ENCODE results near the gene NKAIN2.

NKAIN2 gene

GRCh38 chr6:124866040-124866439, 1062.4 kb downstream of the NKAIN2 start:
- Histone ChIP-seq H2BK12ac (ENCODE audit: low read length) (no peak overlapping the region), H3K4ac (ENCODE audit: low read depth, low read length) (no peak overlapping the region), H2AFZ (ENCODE audit: insufficient read depth, low read length, poor library complexity) (no peak overlapping the region), H3K27me3 (ENCODE audit: insufficient read depth, low read length) (no peaks in the 10 kb centered on the region), H3K36me3 (ENCODE audit: control insufficient read depth in 1 of 2, insufficient read depth in 2 of 2, low read length in 2 of 2) (no peaks in the 10 kb centered on the region), H3K4me2 (ENCODE audit: low read length) (no peak overlapping the region), H4K91ac (ENCODE audit: low read depth, low read length) (no peak overlapping the region), H4K8ac (ENCODE audit: low read depth, low read length) (no peak overlapping the region), H3K27ac (ENCODE audit: low read depth, low read length) (no peak overlapping the region), H3K9ac (ENCODE audit: low read length) (no peak overlapping the region), H4K12ac (ENCODE audit: low read depth, low read length) (no peak overlapping the region), H3K79me2 (ENCODE audit: control insufficient read depth, insufficient read depth, low read length, poor library complexity) (no peaks in the 10 kb centered on the region), H3K4me3 (ENCODE audit: low read depth, low read length) (no peak overlapping the region), H2BK5ac (ENCODE audit: low read depth, low read length, poor library complexity) (no peak overlapping the region), H3K79me1 (ENCODE audit: low read length) (no peaks in the 10 kb centered on the region), H3K14ac (ENCODE audit: low read length) (no peak overlapping the region), H2BK120ac (ENCODE audit: insufficient read depth, low read length, poor library complexity) (no peak overlapping the region), H3K23ac (ENCODE audit: low read length) (no peak overlapping the region), H2AK5ac (ENCODE audit: low read length) (no peak overlapping the region), H3K4me1 (ENCODE audit: control insufficient read depth in 1 of 2, insufficient read depth in 2 of 2, low read length in 2 of 2) (no peaks in the 10 kb centered on the region), H3K9me3 (ENCODE audit: insufficient read depth, low read depth, low read length) (no peaks in the 10 kb centered on the region), H3K18ac (ENCODE audit: low read length) (no peak overlapping the region)
- no CpG with 5 or more reads among the region's 1 CpG for WGBS (ENCODE audit: extremely low coverage, insufficient coverage, insufficient read length)
- no peak for DNase-seq

GRCh38 chr6:124867121-124867520, 1063.5 kb downstream of the NKAIN2 start:
- Histone ChIP-seq H3K4me1 (ENCODE audit: control insufficient read depth in 1 of 2, insufficient read depth in 2 of 2, low read length in 2 of 2) (no peaks in the 10 kb centered on the region), H2AK5ac (ENCODE audit: low read length) (no peak overlapping the region), H3K18ac (ENCODE audit: low read length) (no peak overlapping the region), H3K4me3 (ENCODE audit: low read depth, low read length) (no peak overlapping the region), H3K79me2 (ENCODE audit: control insufficient read depth, insufficient read depth, low read length, poor library complexity) (no peaks in the 10 kb centered on the region), H3K23ac (ENCODE audit: low read length) (no peak overlapping the region), H3K4me2 (ENCODE audit: low read length) (no peak overlapping the region), H3K9me3 (ENCODE audit: insufficient read depth, low read depth, low read length) (no peaks in the 10 kb centered on the region), H3K9ac (ENCODE audit: low read length) (no peak overlapping the region), H3K4ac (ENCODE audit: low read depth, low read length) (no peak overlapping the region), H3K36me3 (ENCODE audit: control insufficient read depth in 1 of 2, insufficient read depth in 2 of 2, low read length in 2 of 2) (no peaks in the 10 kb centered on the region), H2BK12ac (ENCODE audit: low read length) (no peak overlapping the region), H4K12ac (ENCODE audit: low read depth, low read length) (no peak overlapping the region), H3K27ac (ENCODE audit: low read depth, low read length) (no peak overlapping the region), H4K91ac (ENCODE audit: low read depth, low read length) (no peak overlapping the region), H3K79me1 (ENCODE audit: low read length) (no peaks in the 10 kb centered on the region), H3K27me3 (ENCODE audit: insufficient read depth, low read length) (no peaks in the 10 kb centered on the region), H4K8ac (ENCODE audit: low read depth, low read length) (no peak overlapping the region), H3K14ac (ENCODE audit: low read length) (no peak overlapping the region), H2AFZ (ENCODE audit: insufficient read depth, low read length, poor library complexity) (no peak overlapping the region), H2BK120ac (ENCODE audit: insufficient read depth, low read length, poor library complexity) (no peak overlapping the region), H2BK5ac (ENCODE audit: low read depth, low read length, poor library complexity) (no peak overlapping the region)
- DNase-seq, result no peak
- no CpG with 5 or more reads among the region's 1 CpG for WGBS (ENCODE audit: extremely low coverage, insufficient coverage, insufficient read length)

- no CpG with 5 or more reads among the region's 1 CpG for WGBS (ENCODE audit: extremely low coverage, insufficient coverage, insufficient read length)
- Histone ChIP-seq H2AFZ (ENCODE audit: insufficient read depth, low read length, poor library complexity) (no peak overlapping the region), H3K79me2 (ENCODE audit: control insufficient read depth, insufficient read depth, low read length, poor library complexity) (no peaks in the 10 kb centered on the region), H2AK5ac (ENCODE audit: low read length) (no peak overlapping the region), H2BK12ac (ENCODE audit: low read length) (no peak overlapping the region), H2BK120ac (ENCODE audit: insufficient read depth, low read length, poor library complexity) (no peak overlapping the region), H4K91ac (ENCODE audit: low read depth, low read length) (no peak overlapping the region), H3K9ac (ENCODE audit: low read length) (no peak overlapping the region), H3K27me3 (ENCODE audit: insufficient read depth, low read length) (no peaks in the 10 kb centered on the region), H4K12ac (ENCODE audit: low read depth, low read length) (no peak overlapping the region), H3K23ac (ENCODE audit: low read length) (no peak overlapping the region), H3K18ac (ENCODE audit: low read length) (no peak overlapping the region), H3K4me3 (ENCODE audit: low read depth, low read length) (no peak overlapping the region), H2BK5ac (ENCODE audit: low read depth, low read length, poor library complexity) (no peak overlapping the region), H4K8ac (ENCODE audit: low read depth, low read length) (no peak overlapping the region), H3K36me3 (ENCODE audit: control insufficient read depth in 1 of 2, insufficient read depth in 2 of 2, low read length in 2 of 2) (no peaks in the 10 kb centered on the region), H3K4me1 (ENCODE audit: control insufficient read depth in 1 of 2, insufficient read depth in 2 of 2, low read length in 2 of 2) (no peaks in the 10 kb centered on the region), H3K9me3 (ENCODE audit: insufficient read depth, low read depth, low read length) (no peaks in the 10 kb centered on the region), H3K4ac (ENCODE audit: low read depth, low read length) (no peak overlapping the region), H3K14ac (ENCODE audit: low read length) (no peak overlapping the region), H3K4me2 (ENCODE audit: low read length) (no peak overlapping the region), H3K27ac (ENCODE audit: low read depth, low read length) (no peak overlapping the region), H3K79me1 (ENCODE audit: low read length) (no peaks in the 10 kb centered on the region)
- peak in 1 of 2 donors; percentile 50 for DNase-seq
Observed at GRCh38 chr6:124868481-124868880, 1064.8 kb downstream of the NKAIN2 start.

- no peak overlapping the region for H4K12ac ChIP-seq (ENCODE audit: low read depth, low read length)
- H3K36me3 ChIP-seq (ENCODE audit: control insufficient read depth in 1 of 2, insufficient read depth in 2 of 2, low read length in 2 of 2), result no peaks in the 10 kb centered on the region
- no peaks in the 10 kb centered on the region for H3K79me1 ChIP-seq (ENCODE audit: low read length)
- H3K14ac ChIP-seq (ENCODE audit: low read length), result no peak overlapping the region
- H3K4me1 ChIP-seq (ENCODE audit: control insufficient read depth in 1 of 2, insufficient read depth in 2 of 2, low read length in 2 of 2), result peaks cover 2% of the 10 kb centered on the region in 2 experiments
- H3K9ac ChIP-seq (ENCODE audit: low read length), result no peak overlapping the region
- H3K27ac ChIP-seq (ENCODE audit: low read depth, low read length), result no peak overlapping the region
- no peak overlapping the region for H2BK120ac ChIP-seq (ENCODE audit: insufficient read depth, low read length, poor library complexity)
- H2AK5ac ChIP-seq (ENCODE audit: low read length), result no peak overlapping the region
- H3K4me2 ChIP-seq (ENCODE audit: low read length), result no peak overlapping the region
- H3K79me2 ChIP-seq (ENCODE audit: control insufficient read depth, insufficient read depth, low read length, poor library complexity), result no peaks in the 10 kb centered on the region
- WGBS (ENCODE audit: extremely low coverage, insufficient coverage, insufficient read length), result no CpG with 5 or more reads among the region's 2 CpGs
- H2BK12ac ChIP-seq (ENCODE audit: low read length), result no peak overlapping the region
- H4K8ac ChIP-seq (ENCODE audit: low read depth, low read length), result no peak overlapping the region
- no peaks in the 10 kb centered on the region for H3K27me3 ChIP-seq (ENCODE audit: insufficient read depth, low read length)
- no peak overlapping the region for H2BK5ac ChIP-seq (ENCODE audit: low read depth, low read length, poor library complexity)
- no peak overlapping the region for H3K4ac ChIP-seq (ENCODE audit: low read depth, low read length)
- no peak for DNase-seq
- no peak overlapping the region for H4K91ac ChIP-seq (ENCODE audit: low read depth, low read length)
- H3K4me3 ChIP-seq (ENCODE audit: low read depth, low read length), result no peak overlapping the region
- no peak overlapping the region for H3K18ac ChIP-seq (ENCODE audit: low read length)
- H3K9me3 ChIP-seq (ENCODE audit: insufficient read depth, low read depth, low read length), result no peaks in the 10 kb centered on the region
- no peak overlapping the region for H3K23ac ChIP-seq (ENCODE audit: low read length)
- H2AFZ ChIP-seq (ENCODE audit: insufficient read depth, low read length, poor library complexity), result no peak overlapping the region
Observed at GRCh38 chr6:124869416-124869815, 1065.8 kb downstream of the NKAIN2 start.
